ENCODE measurements around the gene EGF.
"Not testable (repeated sequence)": the region's sequence is repeated elsewhere in the genome, so short reads cannot be mapped to it uniquely, and the experiment has no call there.

Gene EGF

GRCh38 chr4:109915385-109916026 lies 2.8 kb downstream of the EGF start:
- DNase-seq: no peak

GRCh38 chr4:109916027-109916409 lies 3.3 kb downstream of the EGF start:
- no peak for DNase-seq

- DNase-seq: no peak
Measured at GRCh38 chr4:109921384-109921808, 8.7 kb downstream of the EGF start.

- no peak for DNase-seq
Measured at GRCh38 chr4:109925396-109925795, 12.7 kb downstream of the EGF start.

- no peak for DNase-seq
Measured at GRCh38 chr4:109928327-109929045, 15.8 kb downstream of the EGF start.

GRCh38 chr4:109930464-109930863 lies 17.8 kb downstream of the EGF start:
- no peak for DNase-seq

GRCh38 chr4:109930872-109931271 lies 18.2 kb downstream of the EGF start:
- no peak for DNase-seq

- no peak for DNase-seq
Measured at GRCh38 chr4:109931318-109931717, 18.6 kb downstream of the EGF start.

GRCh38 chr4:109937352-109937751 lies 24.7 kb downstream of the EGF start:
- not testable (repeated sequence) for DNase-seq

- DNase-seq: no peak
Measured at GRCh38 chr4:109939190-109939589, 26.5 kb downstream of the EGF start.

- DNase-seq: no peak
Measured at GRCh38 chr4:109942292-109942926, 29.7 kb downstream of the EGF start.

GRCh38 chr4:109943745-109944144 lies 31.1 kb downstream of the EGF start:
- peak; percentile 72 for DNase-seq

- DNase-seq: no peak
Measured at GRCh38 chr4:109944591-109944990, 31.9 kb downstream of the EGF start.

- DNase-seq: no peak
Measured at GRCh38 chr4:109945056-109945455, 32.4 kb downstream of the EGF start.

GRCh38 chr4:109946120-109946519 lies 33.4 kb downstream of the EGF start:
- DNase-seq: no peak

- no peak for DNase-seq
Measured at GRCh38 chr4:109947457-109947856, 34.8 kb downstream of the EGF start.

GRCh38 chr4:109947918-109948317 lies 35.2 kb downstream of the EGF start:
- no peak for DNase-seq

- not testable (repeated sequence) for DNase-seq
Measured at GRCh38 chr4:109949099-109949718, 36.5 kb downstream of the EGF start.

- no peak for DNase-seq
Measured at GRCh38 chr4:109952612-109953011, 39.9 kb downstream of the EGF start.

GRCh38 chr4:109953556-109953955 lies 40.9 kb downstream of the EGF start:
- DNase-seq: no peak

- DNase-seq: no peak
Measured at GRCh38 chr4:109955146-109955545, 42.5 kb downstream of the EGF start.

- DNase-seq: no peak
Measured at GRCh38 chr4:109957227-109957626, 44.5 kb downstream of the EGF start.

- no peak for DNase-seq
Measured at GRCh38 chr4:109959195-109959594, 46.5 kb downstream of the EGF start.

- no peak for DNase-seq
Measured at GRCh38 chr4:109962401-109962800, 49.7 kb downstream of the EGF start.

Measured in OCI-M1 (cell line).